ENCODE data around the gene CARD19. TPM values are rescaled to one million over a fixed set of nuclear protein-coding genes. Genes with fewer than 3 reads are reported as not detected.

CARD19 gene
- total and polyA plus RNA-seq, 9 of the 15 experiments (the other 6 are each of a cell fraction or from before 2014, with no cell fraction given) = 0.90 to 34.9 (median 14.6) TPM

- Histone ChIP-seq H3K27ac (ENCODE audit: extremely low read depth, low read depth, low read length) (no peak overlapping the region), H3K9me3 (replicated peaks; ENCODE audit: control insufficient read depth, insufficient read depth, low read depth, low read length) (no peaks in the 10 kb centered on the region; the same call in 1 of the 2 replicates), H3K9me1 (ENCODE audit: control insufficient read depth, insufficient read depth, low read length) (no peaks in the 10 kb centered on the region), H3K27me3 (ENCODE audit: control insufficient read depth in 2 of 2, insufficient read depth in 2 of 2, low read length in 2 of 2) (peaks cover 45 to 65% of the 10 kb centered on the region in 2 experiments), H3K4me3 (no peak overlapping the region), H3K9ac (ENCODE audit: insufficient read depth in 1 of 2, low read depth in 2 of 2, low read length in 2 of 2) (no peak overlapping the region), H3K36me3 (ENCODE audit: control insufficient read depth, insufficient read depth, low read length) (no peaks in the 10 kb centered on the region), H3K79me2 (ENCODE audit: control insufficient read depth, insufficient read depth, low read length) (no peaks in the 10 kb centered on the region), H4K20me1 (replicated peaks; ENCODE audit: control insufficient read depth, insufficient read depth, low read length) (no peaks in the 10 kb centered on the region), H3K4me1 (replicated peaks in 1 of 2; ENCODE audit: control insufficient read depth in 2 of 2, insufficient read depth in 2 of 2, low read length in 2 of 2) (no peaks in the 10 kb centered on the region), H3K4me2 (ENCODE audit: insufficient read depth, low read length) (no peak overlapping the region), H2AFZ (ENCODE audit: low read depth, low read length) (no peak overlapping the region)
- no TSS peak for BruUV-seq (replicated peaks)
- ATAC-seq = no peak
- WGBS (ENCODE audit: insufficient coverage, low coverage, missing lambda C conversion rate) = 7% methylated on average over 8 of the region's 8 CpGs
- ChIA-PET CTCF (ENCODE audit: low intra/inter-chr PET ratio) (no interaction called here), POLR2A (no interaction called here)
- no peak for DNase-seq (ENCODE audit: extremely low read depth in 1 of 4, low spot score in 3 of 4)
- in situ Hi-C loops (cut with MboI) (no loop called here), intact Hi-C loops (cut with micrococcal nuclease) (no loop called here)
- FAIRE-seq = no peak
- TF ChIP-seq ZNF354B (CRISPR knock-in tag; IDR thresholded peaks at IDR 0.05) = no peak
- no peak for TF ChIP-seq CXXC5 (CRISPR knock-in tag; IDR thresholded peaks at IDR 0.05)
- TF ChIP-seq THAP7 (CRISPR knock-in tag; IDR thresholded peaks at IDR 0.05) = no peak
- TF ChIP-seq CREB3L1 (IDR thresholded peaks at IDR 0.05; ENCODE audit: borderline replicate concordance, low read depth) = no peak
- TF ChIP-seq CHD7 (IDR thresholded peaks at IDR 0.05; ENCODE audit: low read depth, low read length) = no peak
- no peak for TF ChIP-seq CC2D1A (IDR thresholded peaks at IDR 0.05)
- no peak for TF ChIP-seq KHSRP (IDR thresholded peaks at IDR 0.05)
- no peak for TF ChIP-seq ZNF696 (CRISPR knock-in tag; conservative IDR thresholded peaks at IDR 0.05)
Observed at GRCh38 chr9:93048566-93049448, 47.2 kb upstream of the CARD19 start.

Measured in K562 (cell line).